Testis (tissue), 2 donors: Measurements from ENCODE around the gene LTBP4.

Source experiments
- POLR2A ChIP-seq: fragments of 450-650 bp; IDR thresholded peaks from one replicate; pipeline ENCODE4 v1.6.1; 2017; ENCODE audit warnings: antibody characterized with exemption, mild to moderate bottlenecking, moderate library complexity
- TF ChIP-seq, protein P1 (sequence below), 3 experiments: fragments of 450-650 bp in 2 of 3; fragments of 200-600 bp in 1 of 3; sonication (generic) in 1 of 3; IDR thresholded peaks; one replicate each; pipeline ENCODE4 v1.5.1; 2016 to 2019; ENCODE audit warnings: antibody characterized with exemption in 3 of 3, mild to moderate bottlenecking in 2 of 3, moderate library complexity in 1 of 3

DNA sequence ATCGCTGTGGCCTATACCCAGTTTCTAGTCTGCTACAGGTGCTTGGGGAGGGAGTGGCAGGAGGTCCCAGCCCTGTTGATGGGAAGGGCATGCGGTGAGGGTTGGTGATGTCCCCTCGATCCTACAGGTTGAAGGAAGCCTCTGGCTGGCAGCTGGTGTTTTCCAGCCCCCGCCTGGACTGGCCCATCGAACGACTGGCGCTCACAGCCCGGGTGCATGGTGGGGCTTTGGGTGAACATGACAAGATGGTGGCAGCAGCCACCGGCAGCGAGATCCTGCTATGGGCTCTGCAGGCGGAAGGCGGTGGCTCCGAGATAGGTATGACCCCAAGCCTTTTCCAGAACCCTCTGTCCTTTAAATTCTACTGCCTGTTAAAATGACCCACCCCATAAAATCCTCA, 20.6 kb upstream of the LTBP4 start:
- TF ChIP-seq, protein P1, sequence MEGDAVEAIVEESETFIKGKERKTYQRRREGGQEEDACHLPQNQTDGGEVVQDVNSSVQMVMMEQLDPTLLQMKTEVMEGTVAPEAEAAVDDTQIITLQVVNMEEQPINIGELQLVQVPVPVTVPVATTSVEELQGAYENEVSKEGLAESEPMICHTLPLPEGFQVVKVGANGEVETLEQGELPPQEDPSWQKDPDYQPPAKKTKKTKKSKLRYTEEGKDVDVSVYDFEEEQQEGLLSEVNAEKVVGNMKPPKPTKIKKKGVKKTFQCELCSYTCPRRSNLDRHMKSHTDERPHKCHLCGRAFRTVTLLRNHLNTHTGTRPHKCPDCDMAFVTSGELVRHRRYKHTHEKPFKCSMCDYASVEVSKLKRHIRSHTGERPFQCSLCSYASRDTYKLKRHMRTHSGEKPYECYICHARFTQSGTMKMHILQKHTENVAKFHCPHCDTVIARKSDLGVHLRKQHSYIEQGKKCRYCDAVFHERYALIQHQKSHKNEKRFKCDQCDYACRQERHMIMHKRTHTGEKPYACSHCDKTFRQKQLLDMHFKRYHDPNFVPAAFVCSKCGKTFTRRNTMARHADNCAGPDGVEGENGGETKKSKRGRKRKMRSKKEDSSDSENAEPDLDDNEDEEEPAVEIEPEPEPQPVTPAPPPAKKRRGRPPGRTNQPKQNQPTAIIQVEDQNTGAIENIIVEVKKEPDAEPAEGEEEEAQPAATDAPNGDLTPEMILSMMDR (IDR thresholded peaks at IDR 0.05): no peak
- TF ChIP-seq POLR2A: no peak
